ENCODE data around the gene IFNL4.
"Not testable (repeated sequence)": the region's sequence is repeated elsewhere in the genome, so short reads cannot be mapped to it uniquely, and the experiment has no call there.

IFNL4 gene

DNA sequence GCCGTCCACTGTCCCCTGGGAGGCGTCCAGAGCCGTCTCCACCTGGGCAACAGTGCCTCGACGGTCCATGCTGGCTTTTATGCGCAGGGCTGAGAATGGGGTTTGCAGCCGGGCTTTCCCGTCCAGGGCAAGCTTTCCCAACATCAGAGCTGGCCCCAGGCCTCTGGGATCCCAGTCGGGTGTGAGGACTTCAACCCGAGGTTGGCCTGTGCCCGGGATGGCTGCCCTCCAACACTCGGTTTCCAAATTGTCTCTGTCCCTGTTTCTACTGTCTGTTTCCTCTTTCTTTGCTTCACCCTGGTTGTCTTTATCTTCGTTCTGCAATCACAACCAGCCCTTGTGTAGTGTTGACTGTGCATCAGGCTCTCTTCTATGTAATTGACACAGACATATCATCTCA lies at the start of gene IFNL4:
Gene IFNL4 (minus strand): TSS at position 51 of the 400 bp plus-strand sequence.
- no peak for DNase-seq (ENCODE audit: low read depth)

DNA sequence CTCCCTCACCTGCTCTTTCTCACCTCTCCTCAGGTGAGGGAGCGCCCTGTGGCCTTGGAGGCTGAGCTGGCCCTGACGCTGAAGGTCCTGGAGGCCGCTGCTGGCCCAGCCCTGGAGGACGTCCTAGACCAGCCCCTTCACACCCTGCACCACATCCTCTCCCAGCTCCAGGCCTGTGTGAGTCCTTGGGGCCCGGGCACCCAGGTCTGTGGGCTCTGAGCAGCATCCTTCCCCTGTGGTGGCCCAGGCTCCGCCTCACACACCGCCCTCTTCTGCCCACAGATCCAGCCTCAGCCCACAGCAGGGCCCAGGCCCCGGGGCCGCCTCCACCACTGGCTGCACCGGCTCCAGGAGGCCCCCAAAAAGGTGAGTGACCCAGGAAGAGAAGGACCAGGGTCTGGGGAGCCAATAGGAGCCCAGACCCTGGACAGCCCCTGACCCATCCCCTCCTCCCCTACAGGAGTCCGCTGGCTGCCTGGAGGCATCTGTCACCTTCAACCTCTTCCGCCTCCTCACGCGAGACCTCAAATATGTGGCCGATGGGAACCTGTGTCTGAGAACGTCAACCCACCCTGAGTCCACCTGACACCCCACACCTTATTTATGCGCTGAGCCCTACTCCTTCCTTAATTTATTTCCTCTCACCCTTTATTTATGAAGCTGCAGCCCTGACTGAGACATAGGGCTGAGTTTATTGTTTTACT lies 49.4 kb upstream of the IFNL4 start:
- DNase-seq (ENCODE audit: low read depth), result peak; percentile 47

- DNase-seq (ENCODE audit: low read depth), result no peak
Measured at GRCh38 chr19:39296906-39297305, 48.2 kb upstream of the IFNL4 start.

GRCh38 chr19:39296055-39296645 lies 47.5 kb upstream of the IFNL4 start, which contains the start of gene IFNL1:
Gene IFNL1, plus strand, starts transcription at chr19:39296407. Its CDS starts 15 bp downstream, at chr19:39296422.
- no peak for DNase-seq (ENCODE audit: low read depth)

DNA sequence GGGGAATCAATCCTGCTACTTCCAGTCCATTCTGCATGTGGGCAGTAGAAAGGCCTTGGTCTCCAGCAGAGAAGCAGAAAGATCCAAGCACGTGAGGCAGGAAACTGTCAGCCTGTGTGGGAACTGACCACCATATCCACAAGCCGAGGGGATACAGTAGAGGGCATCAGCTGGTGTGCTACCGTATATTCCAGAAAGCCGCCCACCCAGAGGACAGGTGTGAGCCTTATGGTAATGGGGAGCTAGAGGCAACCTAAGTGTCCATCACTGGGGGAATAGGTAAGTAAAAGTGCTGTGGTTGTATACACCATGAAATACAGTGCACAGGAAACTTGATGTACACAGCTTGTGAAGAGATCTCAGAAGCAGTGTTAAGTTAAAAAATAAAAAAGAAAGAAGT lies 44.7 kb upstream of the IFNL4 start:
- no peak for DNase-seq (ENCODE audit: low read depth)

GRCh38 chr19:39284032-39284431 lies 35.4 kb upstream of the IFNL4 start:
- DNase-seq (ENCODE audit: low read depth), result no peak

- no peak for DNase-seq (ENCODE audit: low read depth)
Measured at GRCh38 chr19:39282021-39282420, 33.4 kb upstream of the IFNL4 start.

DNA sequence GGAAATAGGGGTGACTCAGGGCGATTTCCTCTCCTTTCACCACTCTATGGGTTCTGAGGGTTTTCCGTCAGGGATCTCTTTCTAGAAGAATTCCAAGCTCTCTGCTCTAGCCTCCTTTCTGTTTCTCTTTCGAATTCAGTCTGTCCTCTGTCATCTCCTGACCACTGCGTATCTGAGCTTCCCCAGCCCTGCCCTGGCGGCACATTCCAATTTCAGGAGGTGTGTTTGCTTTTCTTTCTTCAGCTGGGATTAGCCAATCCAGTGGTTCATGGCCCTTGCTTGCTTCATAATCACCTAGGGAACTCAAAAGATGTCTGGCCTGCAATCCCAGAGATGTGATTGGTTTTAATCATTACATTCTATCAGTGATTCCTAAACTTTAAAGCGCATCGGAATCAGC lies 28.9 kb upstream of the IFNL4 start:
- DNase-seq (ENCODE audit: low read depth), result no peak

DNA sequence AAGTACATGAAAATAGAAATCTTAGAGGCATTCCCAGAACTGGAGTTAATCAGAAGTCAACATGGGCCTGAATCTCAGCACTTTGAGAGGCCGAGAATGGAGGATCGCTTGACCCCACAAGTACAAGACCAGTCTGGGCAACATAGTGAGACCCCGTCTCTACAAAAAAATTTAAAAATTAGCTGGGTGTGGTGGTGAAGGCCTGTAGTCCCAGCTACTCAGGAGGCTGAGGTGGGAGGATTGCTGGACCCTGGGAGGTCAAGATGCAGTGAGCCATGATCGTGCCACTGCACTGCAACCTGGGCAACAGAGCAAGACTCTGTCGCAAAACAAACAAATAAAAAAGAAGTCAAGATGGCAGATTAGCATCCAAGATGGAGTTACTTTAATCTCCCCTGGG lies 28.1 kb upstream of the IFNL4 start:
- DNase-seq (ENCODE audit: low read depth), result no peak

- DNase-seq (ENCODE audit: low read depth), result no peak
Measured at GRCh38 chr19:39275578-39275977, 26.9 kb upstream of the IFNL4 start.

DNA sequence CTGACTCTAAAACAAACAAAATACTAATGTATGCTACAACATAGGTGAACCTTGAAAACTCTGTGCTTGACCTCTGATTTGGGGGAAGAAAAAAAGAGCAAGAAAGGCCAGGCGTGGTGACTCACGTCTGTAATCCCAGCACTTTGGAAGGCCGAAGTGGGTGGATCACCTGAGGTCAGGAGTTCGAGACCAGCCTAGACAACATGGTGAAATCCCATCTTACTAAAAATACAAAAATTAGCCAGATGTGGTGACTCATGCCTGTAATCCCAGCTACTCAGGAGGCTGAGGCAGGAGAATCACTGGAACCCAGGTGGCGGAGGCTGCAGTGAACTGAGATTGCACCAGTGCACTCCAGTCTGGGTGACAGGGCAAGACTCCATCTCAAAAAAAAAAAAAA lies 25.2 kb upstream of the IFNL4 start:
- DNase-seq (ENCODE audit: low read depth), result not testable (repeated sequence)

- DNase-seq (ENCODE audit: low read depth), result no peak
Measured at GRCh38 chr19:39270036-39270871, 21.6 kb upstream of the IFNL4 start.

GRCh38 chr19:39269369-39269768 lies 20.7 kb upstream of the IFNL4 start:
- not testable (repeated sequence) for DNase-seq (ENCODE audit: low read depth)

DNA sequence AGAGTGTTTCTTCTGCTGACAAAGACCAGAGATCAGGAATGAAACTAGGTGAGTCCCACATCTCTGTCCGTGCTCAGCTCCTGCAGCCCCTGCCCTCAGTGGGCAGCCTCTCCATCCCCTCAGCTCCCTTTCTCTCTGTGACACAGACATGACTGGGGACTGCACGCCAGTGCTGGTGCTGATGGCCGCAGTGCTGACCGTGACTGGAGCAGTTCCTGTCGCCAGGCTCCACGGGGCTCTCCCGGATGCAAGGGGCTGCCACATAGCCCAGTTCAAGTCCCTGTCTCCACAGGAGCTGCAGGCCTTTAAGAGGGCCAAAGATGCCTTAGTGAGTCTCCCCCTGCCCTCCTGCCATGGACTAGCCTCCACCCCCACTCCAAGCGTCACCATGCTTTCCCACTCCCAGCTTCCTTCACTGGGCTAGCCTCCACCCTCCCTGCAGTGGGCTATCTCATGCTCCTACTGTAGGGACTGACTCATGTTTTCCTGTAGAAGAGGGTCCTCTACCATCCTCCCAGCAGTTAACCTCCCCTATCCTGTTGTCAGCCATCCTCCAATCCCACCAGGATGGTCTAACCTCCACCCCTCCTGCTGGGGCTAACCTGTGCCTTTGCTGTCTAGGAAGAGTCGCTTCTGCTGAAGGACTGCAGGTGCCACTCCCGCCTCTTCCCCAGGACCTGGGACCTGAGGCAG lies 20.0 kb upstream of the IFNL4 start:
- DNase-seq (ENCODE audit: low read depth), result not testable (repeated sequence)

DNA sequence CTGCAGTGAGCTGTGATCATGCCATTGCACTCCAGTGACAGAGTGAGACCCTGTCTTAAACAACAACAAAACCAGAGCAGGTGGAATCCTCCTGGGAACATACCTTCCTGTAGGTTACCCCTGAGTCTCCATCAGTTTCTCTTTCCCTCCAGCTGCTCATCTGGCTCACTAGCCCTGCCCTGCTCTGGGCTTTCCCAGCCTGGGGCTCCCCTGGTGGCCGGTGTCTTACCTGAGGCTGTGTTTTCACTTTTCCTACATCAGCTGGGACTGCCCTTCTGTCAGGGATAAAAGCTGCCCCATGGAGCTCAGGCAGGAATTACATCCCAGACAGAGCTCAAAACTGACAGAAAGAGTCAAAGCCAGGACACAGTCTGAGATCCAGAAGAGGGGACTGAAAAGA lies 19.4 kb upstream of the IFNL4 start, which contains the start of gene IFNL2:
Gene IFNL2 (plus strand): TSS at position 312 of the 400 bp plus-strand sequence. CDS start 173 bp downstream, outside the sequence.
- DNase-seq (ENCODE audit: low read depth), result not testable (repeated sequence)

DNA sequence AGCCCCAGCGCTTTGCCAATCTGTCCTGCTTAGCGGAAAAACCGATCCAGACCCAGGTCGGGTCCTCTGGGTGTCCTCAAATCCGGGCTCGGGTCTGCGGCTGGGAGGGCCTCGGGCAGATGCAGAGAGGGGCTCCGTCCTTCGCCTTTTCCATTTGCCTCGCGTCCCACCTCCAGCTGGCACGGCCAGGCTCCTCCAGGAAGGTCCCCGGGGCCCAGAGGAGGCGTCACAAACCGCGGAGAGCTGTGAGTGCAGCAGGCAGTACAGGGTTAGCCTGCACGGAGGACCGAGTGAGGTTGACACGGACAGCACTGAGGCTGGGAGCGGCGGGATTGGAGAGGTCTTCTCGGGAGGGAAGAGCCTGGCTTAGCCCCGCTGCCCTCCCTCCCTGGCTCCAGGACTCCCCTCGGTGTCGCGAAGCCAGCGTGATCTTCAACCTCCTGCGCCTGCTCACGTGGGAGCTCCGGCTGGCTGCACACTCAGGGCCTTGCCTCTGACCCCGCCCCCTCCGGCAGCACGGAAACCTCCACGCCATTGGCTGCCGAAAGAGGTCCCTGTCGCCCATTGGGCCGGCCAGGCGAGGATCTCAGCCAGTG lies 16.8 kb upstream of the IFNL4 start:
- DNase-seq (ENCODE audit: low read depth), result no peak

GRCh38 chr19:39264306-39265290 lies 15.9 kb upstream of the IFNL4 start:
- no peak for DNase-seq (ENCODE audit: low read depth)

DNA sequence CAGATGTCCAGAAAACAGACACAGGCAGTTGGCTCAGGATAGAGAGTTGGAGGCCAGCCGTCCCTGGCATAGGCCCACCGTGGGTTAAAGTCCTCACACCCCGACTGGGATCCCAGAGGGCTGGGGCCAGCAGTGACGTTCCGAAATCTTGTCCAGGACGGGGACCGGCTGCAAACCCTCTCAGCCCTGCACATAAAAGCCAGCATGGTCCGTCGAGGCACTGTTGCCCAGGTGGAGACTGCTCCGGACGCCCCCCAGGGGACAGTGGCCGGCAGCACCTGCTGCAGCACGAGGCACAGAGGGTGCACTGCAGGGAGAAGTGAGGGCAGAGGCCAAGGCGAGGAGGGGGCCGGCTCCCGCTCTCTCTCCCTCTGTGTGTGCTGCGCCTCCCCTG lies 15.3 kb upstream of the IFNL4 start:
- no peak for DNase-seq (ENCODE audit: low read depth)

- no peak for DNase-seq (ENCODE audit: low read depth)
Measured at GRCh38 chr19:39262496-39262895, 13.8 kb upstream of the IFNL4 start.

DNA sequence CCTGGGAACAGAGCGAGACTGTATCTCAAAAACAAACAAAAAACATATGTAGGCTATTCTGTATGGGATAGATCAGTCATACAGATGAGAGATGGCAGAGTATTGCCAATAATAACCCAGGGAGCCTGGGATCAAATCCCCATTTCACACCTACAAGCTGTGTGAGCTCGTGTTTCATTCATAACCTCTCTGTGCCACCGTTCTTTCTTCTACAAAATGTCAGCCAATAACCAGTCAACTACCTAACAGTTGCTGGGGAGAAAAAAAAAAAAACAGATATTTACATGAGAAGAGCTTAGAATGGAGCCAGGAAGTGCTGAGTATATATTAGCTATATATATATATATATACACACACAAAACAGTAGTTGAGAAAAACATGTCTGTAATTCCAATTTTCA lies 13.0 kb upstream of the IFNL4 start:
- DNase-seq (ENCODE audit: low read depth), result no peak

DNA sequence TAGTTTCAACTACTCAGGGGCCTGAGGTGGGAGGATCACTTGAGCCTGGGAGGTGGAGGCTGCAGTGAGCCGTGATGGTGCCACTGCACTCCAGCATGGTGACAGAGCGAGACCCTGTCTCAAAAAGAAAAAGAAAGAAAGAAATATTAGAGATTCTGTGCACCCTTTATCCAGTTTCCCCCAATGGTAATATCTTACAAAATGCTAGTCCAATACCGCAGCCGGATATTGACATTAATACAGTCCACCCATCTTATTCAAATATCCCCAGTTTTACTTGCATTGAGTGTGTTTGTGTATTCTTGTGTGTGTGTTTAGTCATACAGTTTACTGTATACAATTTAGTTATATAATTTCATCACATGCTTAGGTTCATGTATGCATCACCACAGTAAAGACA lies 8.6 kb upstream of the IFNL4 start:
- DNase-seq (ENCODE audit: low read depth), result no peak
